GM12892 (cell line): ENCODE data around the gene GRID1.

Experiments
- DNase-seq: peaks from one replicate; pipeline ENCODE4 v3.0.0; 2011; ENCODE audit not compliant: insufficient read length
- FAIRE-seq: peaks from 2 replicates; lab custom pipeline; 2011; peaks lifted over from hg19 to GRCh38; lab: Jason Lieb, UNC
- POLR2A ChIP-seq: IDR thresholded peaks from 2 replicates; pipeline ENCODE4 v1.6.1; 2011; ENCODE audit warnings: low read depth, low read length, control low read depth
- POLR2AphosphoS5 ChIP-seq: IDR thresholded peaks from 2 replicates; pipeline ENCODE4 v1.6.1; 2011; ENCODE audit warnings: low read depth, low read length, control low read depth
- TAF1 ChIP-seq: IDR thresholded peaks from 2 replicates; pipeline ENCODE4 v1.6.1; 2011; ENCODE audit warnings: low read depth, mild to moderate bottlenecking, control low read depth, low read length, borderline replicate concordance

Gene GRID1

GRCh38 chr10:85926136-85926535 lies 440.5 kb downstream of the GRID1 start:
- DNase-seq (no peak), FAIRE-seq (no peak)
- TF ChIP-seq TAF1 (no peak), POLR2AphosphoS5 (no peak), POLR2A (no peak)

- TF ChIP-seq POLR2A: no peak
- TF ChIP-seq POLR2AphosphoS5: no peak
- TF ChIP-seq TAF1: no peak
- FAIRE-seq: no peak
- no peak for DNase-seq
Observed at GRCh38 chr10:85925201-85925750, 441.3 kb downstream of the GRID1 start.

- DNase-seq (no peak), FAIRE-seq (no peak)
- TF ChIP-seq TAF1 (no peak), POLR2AphosphoS5 (no peak), POLR2A (no peak)
Observed at GRCh38 chr10:85924382-85925102, 442.1 kb downstream of the GRID1 start.

- DNase-seq (no peak), FAIRE-seq (no peak)
- TF ChIP-seq TAF1 (no peak), POLR2A (no peak), POLR2AphosphoS5 (no peak)
Observed at GRCh38 chr10:85922356-85923129, 444.1 kb downstream of the GRID1 start.

- FAIRE-seq: peak; percentile 66
Observed at GRCh38 chr10:85921789-85922188, 444.8 kb downstream of the GRID1 start.

GRCh38 chr10:85920311-85920710 lies 446.3 kb downstream of the GRID1 start:
- FAIRE-seq (no peak), DNase-seq (no peak)
- TF ChIP-seq POLR2A: no peak
- no peak for TF ChIP-seq POLR2AphosphoS5
- TF ChIP-seq TAF1: no peak

More at GRCh38 chr10:85921789-85922188, 444.8 kb downstream of the GRID1 start:
- TF ChIP-seq POLR2A (no peak), TAF1 (no peak), POLR2AphosphoS5 (no peak)
- DNase-seq: no peak

GRCh38 chr10:85919491-85920021 lies 447.0 kb downstream of the GRID1 start:
- FAIRE-seq (no peak), DNase-seq (no peak)
- TF ChIP-seq TAF1: no peak
- no peak for TF ChIP-seq POLR2AphosphoS5
- TF ChIP-seq POLR2A: no peak

GRCh38 chr10:85918371-85918770 lies 448.2 kb downstream of the GRID1 start:
- no peak for TF ChIP-seq TAF1
- TF ChIP-seq POLR2A: no peak
- TF ChIP-seq POLR2AphosphoS5: no peak
- FAIRE-seq: no peak
- DNase-seq: no peak

GRCh38 chr10:85917601-85918000 lies 449.0 kb downstream of the GRID1 start:
- TF ChIP-seq TAF1 (no peak), POLR2AphosphoS5 (no peak), POLR2A (no peak)
- DNase-seq (no peak), FAIRE-seq (no peak)

GRCh38 chr10:85916994-85917573 lies 449.5 kb downstream of the GRID1 start:
- TF ChIP-seq TAF1: no peak
- DNase-seq (no peak), FAIRE-seq (no peak)

GRCh38 chr10:85916286-85916685 lies 450.3 kb downstream of the GRID1 start:
- no peak for FAIRE-seq
- DNase-seq: no peak
- TF ChIP-seq POLR2A: no peak
- TF ChIP-seq TAF1: no peak
- TF ChIP-seq POLR2AphosphoS5: no peak
